Measurements from ENCODE around the gene DIP2A.

DNA sequence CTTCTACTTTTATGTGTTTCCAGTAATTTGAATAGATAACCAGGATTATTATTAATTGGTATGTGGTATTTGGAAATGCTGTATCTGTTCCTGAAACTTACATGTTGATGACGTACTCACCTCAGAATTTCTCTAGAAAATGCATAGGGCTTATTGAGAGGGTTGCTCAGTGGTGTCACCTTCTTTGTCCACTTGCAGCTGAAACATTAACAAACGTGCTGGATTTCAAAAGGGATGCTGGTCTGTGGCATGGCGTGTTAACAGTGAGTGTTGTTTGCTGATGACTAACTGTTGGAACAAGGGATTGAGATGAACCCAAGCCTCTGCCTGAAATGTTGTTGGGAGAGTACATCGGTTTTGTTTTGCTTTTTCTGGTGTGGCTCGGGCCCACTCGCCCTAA lies 78.3 kb downstream of the DIP2A start:
- TF ChIP-seq, protein P1, sequence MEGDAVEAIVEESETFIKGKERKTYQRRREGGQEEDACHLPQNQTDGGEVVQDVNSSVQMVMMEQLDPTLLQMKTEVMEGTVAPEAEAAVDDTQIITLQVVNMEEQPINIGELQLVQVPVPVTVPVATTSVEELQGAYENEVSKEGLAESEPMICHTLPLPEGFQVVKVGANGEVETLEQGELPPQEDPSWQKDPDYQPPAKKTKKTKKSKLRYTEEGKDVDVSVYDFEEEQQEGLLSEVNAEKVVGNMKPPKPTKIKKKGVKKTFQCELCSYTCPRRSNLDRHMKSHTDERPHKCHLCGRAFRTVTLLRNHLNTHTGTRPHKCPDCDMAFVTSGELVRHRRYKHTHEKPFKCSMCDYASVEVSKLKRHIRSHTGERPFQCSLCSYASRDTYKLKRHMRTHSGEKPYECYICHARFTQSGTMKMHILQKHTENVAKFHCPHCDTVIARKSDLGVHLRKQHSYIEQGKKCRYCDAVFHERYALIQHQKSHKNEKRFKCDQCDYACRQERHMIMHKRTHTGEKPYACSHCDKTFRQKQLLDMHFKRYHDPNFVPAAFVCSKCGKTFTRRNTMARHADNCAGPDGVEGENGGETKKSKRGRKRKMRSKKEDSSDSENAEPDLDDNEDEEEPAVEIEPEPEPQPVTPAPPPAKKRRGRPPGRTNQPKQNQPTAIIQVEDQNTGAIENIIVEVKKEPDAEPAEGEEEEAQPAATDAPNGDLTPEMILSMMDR (IDR thresholded peaks at IDR 0.05; ENCODE audit: low read depth, low read length) = no peak
- no peak for TF ChIP-seq EZH2phosphoT487 (IDR thresholded peaks at IDR 0.05; ENCODE audit: low read depth)

Data from OCI-LY3 (cell line).